A549 (cell line): Measurements from ENCODE around the gene FNDC3A.
"Not testable (repeated sequence)": the region's sequence is repeated elsewhere in the genome, so short reads cannot be mapped to it uniquely, and the experiment has no call there.

Experiments used
- ESRRA ChIP-seq: fragments of 150-350 bp; IDR thresholded peaks from 2 replicates; pipeline ENCODE4 v1.6.1; 2014; ENCODE audit warnings: mild to moderate bottlenecking, low read length, borderline replicate concordance
- GATA3 ChIP-seq: IDR thresholded peaks from 2 replicates; pipeline ENCODE4 v1.6.1; 2012; ENCODE audit warnings: borderline replicate concordance
- HEYL ChIP-seq: fragments of 250-450 bp; sonication (Bioruptor Pico); IDR thresholded peaks from 2 replicates; pipeline ENCODE4 v1.8.0; 2021; ENCODE audit warnings: mild to moderate bottlenecking, moderate library complexity
- POLR2A ChIP-seq: IDR thresholded peaks from 2 replicates; pipeline ENCODE4 v1.6.1; 2012; ENCODE audit warnings: mild to moderate bottlenecking, low read length
- POLR2AphosphoS2 ChIP-seq: conservative IDR thresholded peaks from 2 replicates; pipeline ENCODE4 v1.6.1; 2012; ENCODE audit warnings: low read length, improper control_type of control experiment, inconsistent platforms
- RAD21 ChIP-seq, 2 experiments: fragments of >200 bp in 1 of 2; sonication (Bioruptor Twin) in 1 of 2; formaldehyde crosslinking in 1 of 2; IDR thresholded peaks in 1 of 2; conservative IDR thresholded peaks in 1 of 2; 2 replicates in 1 of 2; 3 replicates in 1 of 2; pipeline ENCODE4 v1.6.1; 2012 to 2018; ENCODE audit warnings: inconsistent platforms in 1 of 2
- RARB ChIP-seq: fragments of 250-450 bp; sonication (Bioruptor Pico); IDR thresholded peaks from 2 replicates; pipeline ENCODE4 v1.8.0; 2021; ENCODE audit warnings: mild to moderate bottlenecking, moderate library complexity
- TF ChIP-seq, protein P1 (sequence below): fragments of >200 bp; sonication (Bioruptor Twin); formaldehyde crosslinking; IDR thresholded peaks from 3 replicates; pipeline ENCODE4 v1.5.1; 2016

DNA sequence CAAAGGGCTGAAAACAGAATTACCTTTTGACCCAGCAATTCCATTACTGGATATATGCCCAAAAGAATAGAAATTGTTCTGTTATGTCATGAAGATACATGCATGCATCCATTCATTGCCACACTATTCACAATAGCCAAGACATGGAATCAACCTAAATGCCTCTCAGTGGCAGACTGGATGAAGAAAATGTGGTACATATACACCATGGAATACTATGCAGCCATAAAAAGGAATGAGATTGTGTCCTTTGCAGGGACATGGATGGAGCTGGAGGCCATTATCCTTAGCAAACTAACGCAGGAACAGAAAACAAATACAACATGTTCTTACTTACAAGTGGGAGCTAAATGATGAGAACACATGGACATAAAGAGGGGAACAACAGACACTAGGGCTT, 92.8 kb downstream of the FNDC3A start:
- TF ChIP-seq, protein P1, sequence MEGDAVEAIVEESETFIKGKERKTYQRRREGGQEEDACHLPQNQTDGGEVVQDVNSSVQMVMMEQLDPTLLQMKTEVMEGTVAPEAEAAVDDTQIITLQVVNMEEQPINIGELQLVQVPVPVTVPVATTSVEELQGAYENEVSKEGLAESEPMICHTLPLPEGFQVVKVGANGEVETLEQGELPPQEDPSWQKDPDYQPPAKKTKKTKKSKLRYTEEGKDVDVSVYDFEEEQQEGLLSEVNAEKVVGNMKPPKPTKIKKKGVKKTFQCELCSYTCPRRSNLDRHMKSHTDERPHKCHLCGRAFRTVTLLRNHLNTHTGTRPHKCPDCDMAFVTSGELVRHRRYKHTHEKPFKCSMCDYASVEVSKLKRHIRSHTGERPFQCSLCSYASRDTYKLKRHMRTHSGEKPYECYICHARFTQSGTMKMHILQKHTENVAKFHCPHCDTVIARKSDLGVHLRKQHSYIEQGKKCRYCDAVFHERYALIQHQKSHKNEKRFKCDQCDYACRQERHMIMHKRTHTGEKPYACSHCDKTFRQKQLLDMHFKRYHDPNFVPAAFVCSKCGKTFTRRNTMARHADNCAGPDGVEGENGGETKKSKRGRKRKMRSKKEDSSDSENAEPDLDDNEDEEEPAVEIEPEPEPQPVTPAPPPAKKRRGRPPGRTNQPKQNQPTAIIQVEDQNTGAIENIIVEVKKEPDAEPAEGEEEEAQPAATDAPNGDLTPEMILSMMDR, result not testable (repeated sequence)
- not testable (repeated sequence) for TF ChIP-seq HEYL (CRISPR knock-in tag); POLR2A; GATA3; RARB (CRISPR knock-in tag); ESRRA; RAD21 (conservative IDR thresholded peaks at IDR 0.05 in 1 of 2, IDR thresholded peaks at IDR 0.05 in 1 of 2); POLR2AphosphoS2
